Right lobe of liver (tissue), 4 donors: ENCODE data around the gene GRK6.

Experiments
- POLR2A ChIP-seq: fragments of 450-650 bp; IDR thresholded peaks from one replicate; pipeline ENCODE4 v1.6.1; 2017; ENCODE audit warnings: antibody characterized with exemption, mild to moderate bottlenecking
- TF ChIP-seq, protein P1 (sequence below), 4 donors: fragments of 200-600 bp in 3 of 4; fragments of 450-650 bp in 1 of 4; IDR thresholded peaks; one replicate each; pipeline versions ENCODE4 v1.5.1 to v1.8.0; 2016 to 2022; ENCODE audit warnings: antibody characterized with exemption in 4 of 4, mild to moderate bottlenecking in 2 of 4
- donor health status: DM: no; HTN: no; CAD: no.
- donor health status: DM: no; HTN: no; CAD: no.
- donor health status: DM: no; HTN: yes; CAD: no.

DNA sequence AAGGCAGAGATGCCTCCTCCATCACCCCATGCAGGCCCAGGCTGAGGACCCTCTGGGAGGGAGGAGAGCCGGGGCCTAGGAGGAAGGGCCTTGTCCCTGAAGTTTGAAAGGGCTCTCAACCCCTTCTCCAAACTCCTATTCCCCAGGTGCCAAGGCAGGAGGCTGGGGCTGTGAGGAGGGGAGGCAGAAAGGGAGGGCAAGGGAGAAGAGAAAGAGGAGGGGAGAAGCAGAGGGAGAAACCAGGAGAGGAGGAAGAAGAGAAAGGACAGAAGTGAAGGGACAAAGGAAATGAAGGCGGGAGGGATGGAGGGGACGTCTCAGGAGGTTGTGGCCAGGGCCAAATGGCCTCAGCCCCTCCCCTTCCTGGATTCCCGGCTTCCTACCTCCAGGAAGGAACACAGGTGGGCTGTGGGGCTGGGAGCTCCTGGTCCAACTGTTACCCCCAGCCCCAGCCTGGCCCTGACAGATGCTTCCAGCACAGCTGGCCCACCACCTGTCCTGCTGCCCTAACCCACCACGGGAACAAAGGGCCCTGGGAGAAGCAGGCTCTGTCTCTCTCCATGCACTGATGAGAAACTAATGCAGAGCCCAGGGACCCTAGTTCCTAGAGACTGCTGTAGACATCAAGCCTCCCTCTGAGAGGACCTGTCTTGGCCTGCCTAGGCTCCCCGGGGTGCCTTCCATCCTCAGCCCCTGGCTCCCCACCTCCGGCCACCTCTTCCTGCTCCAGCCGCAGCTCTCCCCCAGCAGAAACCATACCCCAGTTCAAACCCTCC is 43.5 kb downstream of the GRK6 start:
- TF ChIP-seq, protein P1, sequence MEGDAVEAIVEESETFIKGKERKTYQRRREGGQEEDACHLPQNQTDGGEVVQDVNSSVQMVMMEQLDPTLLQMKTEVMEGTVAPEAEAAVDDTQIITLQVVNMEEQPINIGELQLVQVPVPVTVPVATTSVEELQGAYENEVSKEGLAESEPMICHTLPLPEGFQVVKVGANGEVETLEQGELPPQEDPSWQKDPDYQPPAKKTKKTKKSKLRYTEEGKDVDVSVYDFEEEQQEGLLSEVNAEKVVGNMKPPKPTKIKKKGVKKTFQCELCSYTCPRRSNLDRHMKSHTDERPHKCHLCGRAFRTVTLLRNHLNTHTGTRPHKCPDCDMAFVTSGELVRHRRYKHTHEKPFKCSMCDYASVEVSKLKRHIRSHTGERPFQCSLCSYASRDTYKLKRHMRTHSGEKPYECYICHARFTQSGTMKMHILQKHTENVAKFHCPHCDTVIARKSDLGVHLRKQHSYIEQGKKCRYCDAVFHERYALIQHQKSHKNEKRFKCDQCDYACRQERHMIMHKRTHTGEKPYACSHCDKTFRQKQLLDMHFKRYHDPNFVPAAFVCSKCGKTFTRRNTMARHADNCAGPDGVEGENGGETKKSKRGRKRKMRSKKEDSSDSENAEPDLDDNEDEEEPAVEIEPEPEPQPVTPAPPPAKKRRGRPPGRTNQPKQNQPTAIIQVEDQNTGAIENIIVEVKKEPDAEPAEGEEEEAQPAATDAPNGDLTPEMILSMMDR (IDR thresholded peaks at IDR 0.05) = no peak
- TF ChIP-seq POLR2A = no peak
